Measurements from ENCODE around the gene DHRS2.

Gene DHRS2

DNA sequence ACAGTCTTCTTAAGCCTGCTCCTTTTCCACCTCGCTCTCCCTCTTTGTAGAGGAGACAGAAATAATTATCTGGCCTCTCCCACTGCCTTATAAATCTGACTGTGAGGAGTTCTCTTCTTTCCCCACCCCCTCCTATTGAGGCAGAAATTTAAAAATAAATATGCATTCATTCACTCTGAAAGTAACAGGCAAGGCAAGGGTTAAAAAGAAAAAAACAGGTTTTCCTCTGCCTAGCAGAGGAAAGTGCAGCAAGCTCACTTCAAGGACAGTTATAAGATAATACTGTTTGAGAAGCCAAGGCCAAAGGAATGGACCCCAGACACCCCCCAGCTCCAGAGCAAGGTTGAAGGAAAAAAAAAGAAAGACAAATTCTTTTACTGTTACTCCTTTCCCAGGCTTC is 56.3 kb downstream of the DHRS2 start:
- in situ Hi-C loops (cut with HindIII; ENCODE audit: low sequenced_read_pairs) = no loop called here
- H3K4me3 ChIP-seq (ENCODE audit: low read depth, low read length) = no peak overlapping the region
- DNase-seq (ENCODE audit: low read depth) = no peak
- TF ChIP-seq, protein P1, sequence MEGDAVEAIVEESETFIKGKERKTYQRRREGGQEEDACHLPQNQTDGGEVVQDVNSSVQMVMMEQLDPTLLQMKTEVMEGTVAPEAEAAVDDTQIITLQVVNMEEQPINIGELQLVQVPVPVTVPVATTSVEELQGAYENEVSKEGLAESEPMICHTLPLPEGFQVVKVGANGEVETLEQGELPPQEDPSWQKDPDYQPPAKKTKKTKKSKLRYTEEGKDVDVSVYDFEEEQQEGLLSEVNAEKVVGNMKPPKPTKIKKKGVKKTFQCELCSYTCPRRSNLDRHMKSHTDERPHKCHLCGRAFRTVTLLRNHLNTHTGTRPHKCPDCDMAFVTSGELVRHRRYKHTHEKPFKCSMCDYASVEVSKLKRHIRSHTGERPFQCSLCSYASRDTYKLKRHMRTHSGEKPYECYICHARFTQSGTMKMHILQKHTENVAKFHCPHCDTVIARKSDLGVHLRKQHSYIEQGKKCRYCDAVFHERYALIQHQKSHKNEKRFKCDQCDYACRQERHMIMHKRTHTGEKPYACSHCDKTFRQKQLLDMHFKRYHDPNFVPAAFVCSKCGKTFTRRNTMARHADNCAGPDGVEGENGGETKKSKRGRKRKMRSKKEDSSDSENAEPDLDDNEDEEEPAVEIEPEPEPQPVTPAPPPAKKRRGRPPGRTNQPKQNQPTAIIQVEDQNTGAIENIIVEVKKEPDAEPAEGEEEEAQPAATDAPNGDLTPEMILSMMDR (IDR thresholded peaks at IDR 0.05; ENCODE audit: low read depth, low read length, missing control alignments) = no peak

DNA sequence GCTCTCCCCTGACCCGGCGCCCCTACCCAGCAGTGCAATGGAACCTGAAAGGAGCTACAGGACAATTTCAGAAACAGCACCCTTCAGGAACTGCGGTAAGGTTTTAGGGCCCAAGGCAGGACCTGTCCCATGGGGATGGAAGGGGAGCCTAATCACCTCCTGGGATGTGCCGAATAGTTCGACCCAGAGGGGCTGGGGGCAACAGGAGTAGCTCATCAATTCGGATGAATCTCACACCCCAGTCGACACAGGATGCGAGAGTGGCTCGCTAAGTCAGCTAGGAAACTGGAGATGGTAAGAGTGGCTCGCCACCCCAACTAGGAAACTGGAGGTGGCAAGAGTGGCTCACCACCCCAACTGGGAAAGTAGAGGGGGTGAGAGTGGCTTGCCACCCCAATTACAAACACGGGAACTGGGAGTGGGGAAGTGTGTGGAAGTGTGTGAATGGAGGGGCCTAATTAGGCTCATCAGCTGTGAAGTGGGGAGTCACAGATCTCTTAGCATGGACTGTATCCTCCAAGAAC is 57.1 kb downstream of the DHRS2 start:
- DNase-seq (ENCODE audit: low read depth) = no peak
- in situ Hi-C loops (cut with HindIII; ENCODE audit: low sequenced_read_pairs) = no loop called here
- no peak overlapping the region for H3K4me3 ChIP-seq (ENCODE audit: low read depth, low read length)
- TF ChIP-seq, protein P1 (IDR thresholded peaks at IDR 0.05; ENCODE audit: low read depth, low read length, missing control alignments) = no peak

DNA sequence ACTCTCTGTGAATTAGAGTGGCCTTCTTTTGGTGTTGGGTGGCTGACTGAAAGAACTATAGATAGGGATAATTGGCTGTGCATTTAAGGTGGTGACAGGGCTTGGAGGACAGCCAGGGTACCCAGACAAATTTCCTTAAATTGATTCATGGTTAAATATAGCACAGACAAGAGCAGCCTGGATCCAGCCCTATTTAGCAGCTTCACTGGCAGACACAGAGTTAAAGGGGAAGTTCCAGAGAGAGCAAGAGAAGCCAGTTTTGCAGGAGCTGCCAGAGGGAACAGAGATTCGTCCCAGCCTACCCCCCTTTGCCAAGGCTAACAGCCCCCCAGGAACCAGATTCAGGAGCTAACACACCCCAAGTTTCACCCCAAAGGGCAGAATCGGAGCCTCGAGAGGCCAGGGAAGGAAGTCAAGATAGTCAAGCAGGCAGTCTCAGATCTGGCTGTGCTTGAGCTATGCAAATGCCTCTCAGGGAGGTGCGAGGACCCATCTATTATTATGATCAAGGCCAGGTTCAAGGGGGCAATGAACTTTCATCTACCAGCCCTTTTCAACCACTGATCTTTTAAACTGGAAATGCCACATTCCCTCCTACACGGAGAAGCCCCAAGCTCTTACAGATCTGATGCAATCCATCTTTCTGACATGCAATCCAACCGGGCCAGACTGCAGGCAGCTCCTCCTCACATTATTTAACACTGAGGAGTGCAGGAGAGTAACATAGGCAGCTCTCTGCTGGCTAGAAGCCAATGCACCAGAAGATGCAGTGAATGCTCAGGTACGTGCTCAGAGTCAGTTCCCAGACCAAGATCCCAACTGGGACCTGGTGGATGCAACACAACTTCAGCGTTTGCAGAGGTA is 58.2 kb downstream of the DHRS2 start:
- in situ Hi-C loops (cut with HindIII; ENCODE audit: low sequenced_read_pairs) = no loop called here
- TF ChIP-seq, protein P1 (IDR thresholded peaks at IDR 0.05; ENCODE audit: low read depth, low read length, missing control alignments) = no peak
- no peak for DNase-seq (ENCODE audit: low read depth)
- H3K4me3 ChIP-seq (ENCODE audit: low read depth, low read length) = no peak overlapping the region

All from astrocyte of the cerebellum (primary cell).